OCI-LY1 (cell line): Measurements from ENCODE around the gene METTL21C.

Source experiments
- H2AFZ ChIP-seq: fragments of 200-600 bp; sonication (generic), shearing (Covaris generic); 2 replicates; pipeline ENCODE4 v1.6.0; 2014; ENCODE audit warnings: antibody characterized with exemption, mild to moderate bottlenecking, low read length
- H3F3A ChIP-seq: fragments of 200-600 bp; sonication (generic), shearing (Covaris generic); 2 replicates; pipeline ENCODE4 v1.6.0; 2014; ENCODE audit warnings: mild to moderate bottlenecking, antibody characterized with exemption, low read length, moderate library complexity; ENCODE audit not compliant: insufficient read depth
- H3K27ac ChIP-seq: fragments of 200-600 bp; sonication (generic); 2 replicates; pipeline ENCODE4 v1.5.1; 2014; ENCODE audit warnings: low read length, mixed run types, mild to moderate bottlenecking, low read depth; ENCODE audit not compliant: poor library complexity, severe bottlenecking
- H3K27me3 ChIP-seq: fragments of 200-600 bp; sonication (generic); 2 replicates; pipeline ENCODE4 v1.6.0; 2014; ENCODE audit warnings: antibody characterized with exemption, mild to moderate bottlenecking, low read length, moderate library complexity; ENCODE audit not compliant: insufficient read depth
- H3K36me3 ChIP-seq: fragments of 200-600 bp; sonication (generic); 2 replicates; pipeline ENCODE4 v1.6.1; 2014; ENCODE audit warnings: mild to moderate bottlenecking, antibody characterized with exemption, low read length, moderate library complexity, mixed read lengths; ENCODE audit not compliant: insufficient read depth
- H3K4me1 ChIP-seq: fragments of 200-600 bp; sonication (generic); 2 replicates; pipeline ENCODE4 v1.5.1; 2014; ENCODE audit warnings: mild to moderate bottlenecking, low read length, moderate library complexity; ENCODE audit not compliant: insufficient read depth, severe bottlenecking
- H3K4me2 ChIP-seq: fragments of 200-600 bp; sonication (generic), shearing (Covaris generic); 2 replicates; pipeline ENCODE4 v1.6.1; 2014; ENCODE audit warnings: low read length
- H3K4me3 ChIP-seq: fragments of 200-600 bp; sonication (generic); 2 replicates; pipeline ENCODE4 v1.5.1; 2014; ENCODE audit warnings: low read length, low read depth, mild to moderate bottlenecking, mixed read lengths; ENCODE audit not compliant: poor library complexity, severe bottlenecking
- H3K79me2 ChIP-seq: fragments of 200-600 bp; shearing (Covaris generic); 2 replicates; pipeline ENCODE4 v1.6.1; 2016; ENCODE audit warnings: mixed run types, low read length, mixed read lengths; ENCODE audit not compliant: insufficient read depth
- H3K9ac ChIP-seq: fragments of 200-600 bp; sonication (generic), shearing (Covaris generic); 2 replicates; pipeline ENCODE4 v1.6.1; 2014; ENCODE audit warnings: mild to moderate bottlenecking, low read length, mixed read lengths
- H3K9me2 ChIP-seq: fragments of 200-600 bp; sonication (generic), shearing (Covaris generic); 2 replicates; pipeline ENCODE4 v1.6.1; 2014; ENCODE audit warnings: low read depth, mild to moderate bottlenecking, low read length, mixed read lengths
- H3K9me3 ChIP-seq: fragments of 200-600 bp; shearing (Covaris generic); 2 replicates; pipeline ENCODE4 v1.6.1; 2014; ENCODE audit warnings: low read length, mixed read lengths
- H4K20me1 ChIP-seq: fragments of 200-600 bp; sonication (generic), shearing (Covaris generic); 2 replicates; pipeline ENCODE4 v1.6.0; 2016; ENCODE audit warnings: mild to moderate bottlenecking, low read length; ENCODE audit not compliant: insufficient read depth
- CTCF ChIP-seq: fragments of 200-600 bp; sonication (generic), shearing (Covaris generic); IDR thresholded peaks from 2 replicates; pipeline ENCODE4 v1.5.1; 2017; ENCODE audit warnings: mild to moderate bottlenecking, antibody characterized with exemption, low read length, moderate library complexity, mixed read lengths
- EZH2 ChIP-seq: fragments of 200-600 bp; sonication (generic), shearing (Covaris generic); IDR thresholded peaks from 2 replicates; pipeline ENCODE4 v1.8.0; 2017; ENCODE audit warnings: borderline replicate concordance, mixed run types, mild to moderate bottlenecking, antibody characterized with exemption, low read length, moderate library complexity, mixed read lengths

METTL21C gene

GRCh38 chr13:102721800-102722231 lies 27.0 kb upstream of the METTL21C start:
- Histone ChIP-seq H2AFZ (no peak overlapping the region), H3K9me3 (no peaks in the 10 kb centered on the region), H3K4me1 (no peaks in the 10 kb centered on the region), H3K36me3 (no peaks in the 10 kb centered on the region), H3K79me2 (no peaks in the 10 kb centered on the region), H3F3A (no peaks in the 10 kb centered on the region), H3K27ac (no peak overlapping the region), H3K4me3 (no peak overlapping the region), H4K20me1 (no peaks in the 10 kb centered on the region), H3K4me2 (no peak overlapping the region), H3K9ac (no peak overlapping the region), H3K27me3 (no peaks in the 10 kb centered on the region), H3K9me2 (no peaks in the 10 kb centered on the region)
- no peak for TF ChIP-seq EZH2
- no peak for TF ChIP-seq CTCF

DNA sequence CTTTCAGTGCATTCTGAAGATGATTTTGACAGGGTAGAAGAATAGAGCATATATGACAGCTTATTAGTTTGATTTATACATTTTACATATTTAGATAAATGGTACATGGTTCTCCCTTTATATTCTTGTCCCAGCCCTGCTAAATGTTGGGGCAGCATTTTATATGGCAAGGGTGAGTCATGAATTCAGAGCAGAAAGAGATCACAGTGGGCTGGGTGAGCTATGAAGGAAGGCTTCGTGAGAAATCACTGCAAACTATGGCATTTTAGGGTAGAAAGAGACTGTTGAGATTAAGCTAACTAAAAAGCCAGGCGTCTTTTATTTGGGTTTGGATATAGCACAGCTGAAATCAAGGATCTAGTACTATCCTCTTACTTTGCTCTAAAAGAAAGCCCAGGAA lies 23.9 kb upstream of the METTL21C start:
- H3K36me3 ChIP-seq, result no peaks in the 10 kb centered on the region
- H3K9me3 ChIP-seq, result no peaks in the 10 kb centered on the region
- H4K20me1 ChIP-seq, result no peaks in the 10 kb centered on the region
- H3K27me3 ChIP-seq, result no peaks in the 10 kb centered on the region
- no peak overlapping the region for H3K9ac ChIP-seq
- H3K4me3 ChIP-seq, result no peak overlapping the region
- no peaks in the 10 kb centered on the region for H3K9me2 ChIP-seq
- H2AFZ ChIP-seq, result no peak overlapping the region
- TF ChIP-seq EZH2, result no peak
- no peak for TF ChIP-seq CTCF
- H3K27ac ChIP-seq, result no peak overlapping the region
- no peak overlapping the region for H3K4me2 ChIP-seq
- H3K4me1 ChIP-seq, result no peaks in the 10 kb centered on the region
- H3K79me2 ChIP-seq, result no peaks in the 10 kb centered on the region
- no peaks in the 10 kb centered on the region for H3F3A ChIP-seq

DNA sequence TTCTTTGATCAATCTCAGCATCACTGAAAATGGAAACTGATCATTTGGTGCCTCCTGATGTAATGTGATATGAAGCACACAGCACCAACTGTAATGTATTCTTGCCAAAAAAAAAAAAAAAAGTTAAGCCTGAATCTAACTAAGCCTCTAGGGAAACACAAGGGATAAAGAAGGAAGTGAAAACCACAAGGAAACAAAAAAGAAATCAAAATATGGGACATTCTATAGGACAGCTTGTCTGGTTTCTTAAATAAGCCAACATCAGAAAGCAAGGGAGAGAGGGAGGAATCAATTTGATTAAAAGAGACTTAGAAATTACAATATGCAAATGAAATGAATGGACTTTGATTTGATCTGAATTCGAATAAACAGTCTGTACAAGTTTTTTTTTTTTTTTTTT lies 20.6 kb upstream of the METTL21C start:
- Histone ChIP-seq H2AFZ (no peak overlapping the region), H3K4me1 (no peaks in the 10 kb centered on the region), H3K9me2 (no peaks in the 10 kb centered on the region), H3K4me3 (no peak overlapping the region), H3K9ac (no peak overlapping the region), H3K27ac (no peak overlapping the region), H3K79me2 (no peaks in the 10 kb centered on the region), H3K36me3 (no peaks in the 10 kb centered on the region), H3F3A (no peaks in the 10 kb centered on the region), H3K4me2 (no peak overlapping the region), H3K27me3 (no peaks in the 10 kb centered on the region), H4K20me1 (no peaks in the 10 kb centered on the region), H3K9me3 (no peaks in the 10 kb centered on the region)
- TF ChIP-seq EZH2 (no peak), CTCF (no peak)
